ENCODE results near the gene DHX36.

The DHX36 gene

GRCh38 chr3:154247806-154248415 is 76.4 kb downstream of the DHX36 start (continued):
- TF ChIP-seq ZNF48 (tag by site-specific recombination; IDR thresholded peaks at IDR 0.05), result no peak
- TF ChIP-seq ZNF488 (tag by site-specific recombination; IDR thresholded peaks at IDR 0.05), result no peak
- no peak for TF ChIP-seq ZBTB26 (tag by site-specific recombination; optimal IDR thresholded peaks at IDR 0.05)
- TF ChIP-seq ZNF426 (tag by site-specific recombination; IDR thresholded peaks at IDR 0.05), result no peak

- peaks cover 0 to 37% of the 10 kb centered on the region in 2 experiments; a peak in 1 of 3 replicates for H3K36me3 ChIP-seq (ENCODE audit: control insufficient read depth in 2 of 2, insufficient read depth in 1 of 2, low read length in 2 of 2)
- no peak for TF ChIP-seq ZNF560 (tag by site-specific recombination; IDR thresholded peaks at IDR 0.05; ENCODE audit: borderline replicate concordance)
- TF ChIP-seq REPIN1 (tag by site-specific recombination; IDR thresholded peaks at IDR 0.05; ENCODE audit: low read depth), result no peak
- TF ChIP-seq WT1 (tag by site-specific recombination; IDR thresholded peaks at IDR 0.05), result no peak
- TF ChIP-seq SP7 (tag by site-specific recombination; IDR thresholded peaks at IDR 0.05), result no peak
- no peak for TF ChIP-seq ZNF623 (tag by site-specific recombination; IDR thresholded peaks at IDR 0.05)
- no peak for TF ChIP-seq INSM2 (tag by site-specific recombination; IDR thresholded peaks at IDR 0.05)
- TF ChIP-seq ZNF843 (tag by site-specific recombination; IDR thresholded peaks at IDR 0.05), result no peak
- no peak for TF ChIP-seq ZBTB49 (tag by site-specific recombination; IDR thresholded peaks at IDR 0.05; ENCODE audit: low read depth)
- no peak for TF ChIP-seq ZNF2 (tag by site-specific recombination; IDR thresholded peaks at IDR 0.05)
- TF ChIP-seq ZNF155 (tag by site-specific recombination; IDR thresholded peaks at IDR 0.05), result no peak
- TF ChIP-seq ATF2 (tag by site-specific recombination; IDR thresholded peaks at IDR 0.05; ENCODE audit: low read depth), result no peak
- H3K9me3 ChIP-seq (ENCODE audit: control insufficient read depth, insufficient read depth, low read depth, low read length), result no peaks in the 10 kb centered on the region
- POLR2A ChIA-PET, result no interaction called here
- H3K4me1 ChIP-seq (ENCODE audit: control insufficient read depth, insufficient read depth, low read length), result no peaks in the 10 kb centered on the region
- no peak overlapping the region for H3K27ac ChIP-seq (ENCODE audit: extremely low read depth, low read depth, low read length)
- H3K4me3 ChIP-seq (ENCODE audit: low read depth, low read length), result no peak overlapping the region
- CTCF ChIA-PET, result no interaction called here
These were observed 79.6 kb downstream of the DHX36 start for GRCh38 chr3:154244644-154245043.

- POLR2A ChIA-PET, result no interaction called here
- Histone ChIP-seq H3K4me3 (ENCODE audit: low read depth, low read length) (no peak overlapping the region), H3K4me1 (ENCODE audit: control insufficient read depth, insufficient read depth, low read length) (no peaks in the 10 kb centered on the region), H3K9me3 (ENCODE audit: control insufficient read depth, insufficient read depth, low read depth, low read length) (no peaks in the 10 kb centered on the region), H3K27ac (ENCODE audit: extremely low read depth, low read depth, low read length) (no peak overlapping the region), H3K36me3 (ENCODE audit: control insufficient read depth in 2 of 2, insufficient read depth in 1 of 2, low read length in 2 of 2) (peaks cover 0 to 30% of the 10 kb centered on the region in 2 experiments; a peak in 1 of 3 replicates)
- CTCF ChIA-PET, result interaction anchor here (0.7 kb wide), 1 partner anchor 1204 kb away, joined by 3 read pairs; no protein-coding TSS in a partner anchor
- TF ChIP-seq KLF9 (tag by site-specific recombination; IDR thresholded peaks at IDR 0.05; ENCODE audit: low read depth) (no peak), AEBP2 (tag by site-specific recombination; IDR thresholded peaks at IDR 0.05; ENCODE audit: borderline replicate concordance) (no peak), ZNF624 (tag by site-specific recombination; IDR thresholded peaks at IDR 0.05) (no peak), ZNF704 (tag by site-specific recombination; IDR thresholded peaks at IDR 0.05) (no peak), ZFP3 (tag by site-specific recombination; IDR thresholded peaks at IDR 0.05; ENCODE audit: low read depth) (no peak), ZSCAN18 (tag by site-specific recombination; IDR thresholded peaks at IDR 0.05) (no peak)
These were observed 80.9 kb downstream of the DHX36 start for GRCh38 chr3:154243353-154243752.

Data from HEK293 (cell line).